ENCODE data around the gene NAXD.
"Not testable (repeated sequence)": the region's sequence is repeated elsewhere in the genome, so short reads cannot be mapped to it uniquely, and the experiment has no call there.

Gene NAXD

GRCh38 chr13:110615322-110616102, at the start of gene NAXD:
TSS of gene NAXD (plus strand) at chr13:110615545. CDS start at chr13:110615602, 57 bp downstream.
- no peaks in the 10 kb centered on the region for H3K36me3 ChIP-seq (ENCODE audit: control insufficient read depth, low read depth, low read length)
- peak within 1 kb of the TSS; percentile 57 for H3K9ac ChIP-seq (ENCODE audit: low read length)
- no peak within 1 kb of the TSS for H3K27ac ChIP-seq (ENCODE audit: low read length)
- H3K27me3 ChIP-seq (ENCODE audit: control insufficient read depth, insufficient read depth, low read length): peaks cover 21% of the 10 kb centered on the region
- peaks cover 15% of the 10 kb centered on the region for H3K4me1 ChIP-seq (ENCODE audit: control insufficient read depth, low read depth, low read length)
- no peaks in the 10 kb centered on the region for H3K9me3 ChIP-seq (ENCODE audit: control insufficient read depth, low read depth, low read length)
- H3K4me3 ChIP-seq (ENCODE audit: low read length): peak within 1 kb of the TSS; percentile 79

GRCh38 chr13:110566171-110566570, 49.2 kb upstream of the NAXD start:
- H3K27ac ChIP-seq (ENCODE audit: low read length): no peak overlapping the region
- no peak overlapping the region for H3K4me3 ChIP-seq (ENCODE audit: low read length)
- H3K36me3 ChIP-seq (ENCODE audit: control insufficient read depth, low read depth, low read length): no peaks in the 10 kb centered on the region
- peaks cover 22% of the 10 kb centered on the region for H3K27me3 ChIP-seq (ENCODE audit: control insufficient read depth, insufficient read depth, low read length)
- no peaks in the 10 kb centered on the region for H3K9me3 ChIP-seq (ENCODE audit: control insufficient read depth, low read depth, low read length)
- peaks cover 6% of the 10 kb centered on the region for H3K4me1 ChIP-seq (ENCODE audit: control insufficient read depth, low read depth, low read length)
- H3K9ac ChIP-seq (ENCODE audit: low read length): no peak overlapping the region

- Histone ChIP-seq H3K27me3 (ENCODE audit: control insufficient read depth, insufficient read depth, low read length) (peaks cover under 1% of the 10 kb centered on the region), H3K4me3 (ENCODE audit: low read length) (no peak overlapping the region), H3K9me3 (ENCODE audit: control insufficient read depth, low read depth, low read length) (no peaks in the 10 kb centered on the region), H3K4me1 (ENCODE audit: control insufficient read depth, low read depth, low read length) (peaks cover 6% of the 10 kb centered on the region), H3K36me3 (ENCODE audit: control insufficient read depth, low read depth, low read length) (no peaks in the 10 kb centered on the region), H3K27ac (ENCODE audit: low read length) (no peak overlapping the region), H3K9ac (ENCODE audit: low read length) (no peak overlapping the region)
Measured at GRCh38 chr13:110568612-110569011, 46.7 kb upstream of the NAXD start.

- not testable (repeated sequence) for H3K9ac ChIP-seq (ENCODE audit: low read length); H3K27ac ChIP-seq (ENCODE audit: low read length); H3K9me3 ChIP-seq (ENCODE audit: control insufficient read depth, low read depth, low read length); H3K36me3 ChIP-seq (ENCODE audit: control insufficient read depth, low read depth, low read length); H3K27me3 ChIP-seq (ENCODE audit: control insufficient read depth, insufficient read depth, low read length); H3K4me1 ChIP-seq (ENCODE audit: control insufficient read depth, low read depth, low read length); H3K4me3 ChIP-seq (ENCODE audit: low read length)
Measured at GRCh38 chr13:110569962-110570361, 45.4 kb upstream of the NAXD start.

- Histone ChIP-seq H3K36me3 (ENCODE audit: control insufficient read depth, low read depth, low read length) (no peaks in the 10 kb centered on the region), H3K27me3 (ENCODE audit: control insufficient read depth, insufficient read depth, low read length) (no peaks in the 10 kb centered on the region)
Measured at GRCh38 chr13:110570886-110571285, 44.5 kb upstream of the NAXD start.

GRCh38 chr13:110571896-110572777, 43.2 kb upstream of the NAXD start:
- Histone ChIP-seq H3K36me3 (ENCODE audit: control insufficient read depth, low read depth, low read length) (no peaks in the 10 kb centered on the region), H3K27ac (ENCODE audit: low read length) (no peak overlapping the region), H3K4me3 (ENCODE audit: low read length) (no peak overlapping the region), H3K4me1 (ENCODE audit: control insufficient read depth, low read depth, low read length) (peaks cover 6% of the 10 kb centered on the region), H3K9ac (ENCODE audit: low read length) (no peak overlapping the region), H3K27me3 (ENCODE audit: control insufficient read depth, insufficient read depth, low read length) (no peaks in the 10 kb centered on the region), H3K9me3 (ENCODE audit: control insufficient read depth, low read depth, low read length) (no peaks in the 10 kb centered on the region)

More at GRCh38 chr13:110570886-110571285, 44.5 kb upstream of the NAXD start:
- Histone ChIP-seq H3K4me3 (ENCODE audit: low read length) (no peak overlapping the region), H3K4me1 (ENCODE audit: control insufficient read depth, low read depth, low read length) (peaks cover 6% of the 10 kb centered on the region), H3K9me3 (ENCODE audit: control insufficient read depth, low read depth, low read length) (no peaks in the 10 kb centered on the region), H3K27ac (ENCODE audit: low read length) (no peak overlapping the region), H3K9ac (ENCODE audit: low read length) (no peak overlapping the region)

GRCh38 chr13:110572778-110573118, 42.6 kb upstream of the NAXD start:
- peaks cover 6% of the 10 kb centered on the region for H3K4me1 ChIP-seq (ENCODE audit: control insufficient read depth, low read depth, low read length)
- no peak overlapping the region for H3K27ac ChIP-seq (ENCODE audit: low read length)
- H3K36me3 ChIP-seq (ENCODE audit: control insufficient read depth, low read depth, low read length): no peaks in the 10 kb centered on the region
- no peaks in the 10 kb centered on the region for H3K9me3 ChIP-seq (ENCODE audit: control insufficient read depth, low read depth, low read length)
- no peaks in the 10 kb centered on the region for H3K27me3 ChIP-seq (ENCODE audit: control insufficient read depth, insufficient read depth, low read length)
- no peak overlapping the region for H3K4me3 ChIP-seq (ENCODE audit: low read length)
- H3K9ac ChIP-seq (ENCODE audit: low read length): no peak overlapping the region

- no peak overlapping the region for H3K27ac ChIP-seq (ENCODE audit: low read length)
- H3K36me3 ChIP-seq (ENCODE audit: control insufficient read depth, low read depth, low read length): no peaks in the 10 kb centered on the region
- no peak overlapping the region for H3K9ac ChIP-seq (ENCODE audit: low read length)
- peaks cover 6% of the 10 kb centered on the region for H3K4me1 ChIP-seq (ENCODE audit: control insufficient read depth, low read depth, low read length)
- H3K4me3 ChIP-seq (ENCODE audit: low read length): no peak overlapping the region
- no peaks in the 10 kb centered on the region for H3K9me3 ChIP-seq (ENCODE audit: control insufficient read depth, low read depth, low read length)
- no peaks in the 10 kb centered on the region for H3K27me3 ChIP-seq (ENCODE audit: control insufficient read depth, insufficient read depth, low read length)
Measured at GRCh38 chr13:110574161-110574560, 41.2 kb upstream of the NAXD start.

- Histone ChIP-seq H3K9ac (ENCODE audit: low read length) (no peak overlapping the region), H3K9me3 (ENCODE audit: control insufficient read depth, low read depth, low read length) (no peaks in the 10 kb centered on the region), H3K36me3 (ENCODE audit: control insufficient read depth, low read depth, low read length) (no peaks in the 10 kb centered on the region), H3K4me1 (ENCODE audit: control insufficient read depth, low read depth, low read length) (peaks cover 6% of the 10 kb centered on the region), H3K27me3 (ENCODE audit: control insufficient read depth, insufficient read depth, low read length) (no peaks in the 10 kb centered on the region), H3K4me3 (ENCODE audit: low read length) (no peak overlapping the region), H3K27ac (ENCODE audit: low read length) (no peak overlapping the region)
Measured at GRCh38 chr13:110575322-110576069, 39.8 kb upstream of the NAXD start.

GRCh38 chr13:110576070-110576394, 39.3 kb upstream of the NAXD start:
- no peak overlapping the region for H3K27ac ChIP-seq (ENCODE audit: low read length)
- no peaks in the 10 kb centered on the region for H3K9me3 ChIP-seq (ENCODE audit: control insufficient read depth, low read depth, low read length)
- peaks cover 6% of the 10 kb centered on the region for H3K4me1 ChIP-seq (ENCODE audit: control insufficient read depth, low read depth, low read length)
- H3K9ac ChIP-seq (ENCODE audit: low read length): no peak overlapping the region
- H3K27me3 ChIP-seq (ENCODE audit: control insufficient read depth, insufficient read depth, low read length): no peaks in the 10 kb centered on the region
- no peak overlapping the region for H3K4me3 ChIP-seq (ENCODE audit: low read length)
- H3K36me3 ChIP-seq (ENCODE audit: control insufficient read depth, low read depth, low read length): no peaks in the 10 kb centered on the region

GRCh38 chr13:110576736-110577476, 38.4 kb upstream of the NAXD start:
- H3K9me3 ChIP-seq (ENCODE audit: control insufficient read depth, low read depth, low read length): no peaks in the 10 kb centered on the region
- H3K9ac ChIP-seq (ENCODE audit: low read length): no peak overlapping the region
- H3K27me3 ChIP-seq (ENCODE audit: control insufficient read depth, insufficient read depth, low read length): no peaks in the 10 kb centered on the region
- H3K27ac ChIP-seq (ENCODE audit: low read length): no peak overlapping the region
- H3K4me3 ChIP-seq (ENCODE audit: low read length): no peak overlapping the region
- H3K4me1 ChIP-seq (ENCODE audit: control insufficient read depth, low read depth, low read length): peaks cover 6% of the 10 kb centered on the region
- no peaks in the 10 kb centered on the region for H3K36me3 ChIP-seq (ENCODE audit: control insufficient read depth, low read depth, low read length)
